DMS 273 (cell line): ENCODE measurements around the gene ALDH1L1.

Source experiments
- DNase-seq: peaks from one replicate; lab custom pipeline; 2025; ENCODE audit not compliant: unreplicated experiment; lab: John Stamatoyannopoulos, UW

ALDH1L1 gene

GRCh38 chr3:126058666-126059065, 121.7 kb downstream of the ALDH1L1 start:
- DNase-seq = no peak

GRCh38 chr3:126057936-126058335, 122.5 kb downstream of the ALDH1L1 start:
- DNase-seq = no peak

- DNase-seq = no peak
These were observed 122.9 kb downstream of the ALDH1L1 start for GRCh38 chr3:126057501-126057819.

- no peak for DNase-seq
These were observed 123.5 kb downstream of the ALDH1L1 start for GRCh38 chr3:126056681-126057500.

GRCh38 chr3:126056088-126056487, 124.3 kb downstream of the ALDH1L1 start:
- DNase-seq = no peak

GRCh38 chr3:126054870-126055269, 125.5 kb downstream of the ALDH1L1 start:
- no peak for DNase-seq

- no peak for DNase-seq
These were observed 126.3 kb downstream of the ALDH1L1 start for GRCh38 chr3:126053949-126054569.
